Femur (tissue), 1 donor: ENCODE data around the gene MLN.
A peak's percentile ranks its signal among the peaks of the same experiment; 100 is the strongest.
"Not testable (repeated sequence)": the region's sequence is repeated elsewhere in the genome, so short reads cannot be mapped to it uniquely, and the experiment has no call there.

Experiments
- DNase-seq: peaks from one replicate; pipeline ENCODE4 v3.0.0-alpha.2; 2017

Gene MLN

GRCh38 chr6:33834401-33835392 lies 30.9 kb upstream of the MLN start:
- DNase-seq, result no peak

GRCh38 chr6:33833599-33833998 lies 29.8 kb upstream of the MLN start:
- no peak for DNase-seq

- not testable (repeated sequence) for DNase-seq
Measured at GRCh38 chr6:33832831-33833230, 29.0 kb upstream of the MLN start.

- DNase-seq, result not testable (repeated sequence)
Measured at GRCh38 chr6:33831725-33832124, 27.9 kb upstream of the MLN start.

- no peak for DNase-seq
Measured at GRCh38 chr6:33830635-33831240, 26.9 kb upstream of the MLN start.

- DNase-seq, result no peak
Measured at GRCh38 chr6:33828764-33829731, 25.2 kb upstream of the MLN start.

GRCh38 chr6:33828452-33828763 lies 24.6 kb upstream of the MLN start:
- no peak for DNase-seq

GRCh38 chr6:33827546-33828451 lies 24.0 kb upstream of the MLN start:
- no peak for DNase-seq

- no peak for DNase-seq
Measured at GRCh38 chr6:33826537-33826936, 22.7 kb upstream of the MLN start.

- peak; percentile 43 for DNase-seq
Measured at GRCh38 chr6:33824461-33825154, 20.8 kb upstream of the MLN start.

- no peak for DNase-seq
Measured at GRCh38 chr6:33823806-33824205, 20.0 kb upstream of the MLN start.

- DNase-seq, result no peak
Measured at GRCh38 chr6:33822575-33823395, 19.0 kb upstream of the MLN start.

- no peak for DNase-seq
Measured at GRCh38 chr6:33820784-33821520, 17.1 kb upstream of the MLN start.

- DNase-seq, result no peak
Measured at GRCh38 chr6:33820243-33820642, 16.4 kb upstream of the MLN start.

GRCh38 chr6:33819021-33819420 lies 15.2 kb upstream of the MLN start:
- DNase-seq, result no peak

GRCh38 chr6:33818293-33818692 lies 14.5 kb upstream of the MLN start:
- DNase-seq, result no peak

GRCh38 chr6:33817489-33817888 lies 13.7 kb upstream of the MLN start:
- no peak for DNase-seq

- DNase-seq, result no peak
Measured at GRCh38 chr6:33816911-33817310, 13.1 kb upstream of the MLN start.

GRCh38 chr6:33815854-33816253 lies 12.1 kb upstream of the MLN start:
- DNase-seq, result no peak
